GM21786 (cell line): ENCODE results near the gene IL1RL2.

ENCODE experiments used
- ATAC-seq: cut with Tn5 transposase; IDR thresholded peaks from one replicate; pipeline ENCODE4 v1.9.1; 2021; ENCODE audit not compliant: unreplicated experiment

Gene IL1RL2

DNA sequence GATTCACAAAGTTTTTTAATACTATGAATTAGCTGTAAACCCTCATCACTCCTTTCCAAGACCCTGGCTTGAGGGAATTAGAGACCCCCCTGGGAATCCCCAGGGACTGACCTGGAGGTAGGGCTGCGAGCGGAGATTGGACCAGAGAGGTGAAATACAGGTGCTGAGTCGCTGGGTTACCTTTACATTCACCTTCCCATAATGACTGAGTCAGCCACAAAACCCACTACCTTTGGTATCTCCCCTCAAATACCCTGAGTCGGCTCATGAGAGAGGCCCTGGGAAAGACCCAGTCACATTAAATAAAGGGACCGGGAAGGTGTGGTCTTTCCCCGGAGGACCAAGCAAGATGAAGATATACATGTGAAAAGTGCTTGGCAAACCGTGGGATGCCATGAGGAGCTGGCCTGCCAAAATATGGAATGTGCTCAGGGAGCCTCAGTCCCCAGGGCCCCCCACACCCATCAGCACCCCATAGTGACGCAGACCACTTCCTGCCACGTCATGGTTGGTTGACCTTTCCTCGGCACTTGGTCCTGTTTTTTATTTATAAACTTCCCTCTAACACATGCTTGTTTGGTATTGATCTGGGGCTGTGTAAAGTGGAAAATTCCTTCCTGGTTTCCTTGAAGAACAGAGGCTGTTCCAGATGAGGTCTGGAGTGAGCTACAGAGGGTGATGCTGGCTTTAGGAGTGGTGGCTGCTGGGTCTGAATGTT is 51.4 kb downstream of the IL1RL2 start:
- no peak for ATAC-seq

DNA sequence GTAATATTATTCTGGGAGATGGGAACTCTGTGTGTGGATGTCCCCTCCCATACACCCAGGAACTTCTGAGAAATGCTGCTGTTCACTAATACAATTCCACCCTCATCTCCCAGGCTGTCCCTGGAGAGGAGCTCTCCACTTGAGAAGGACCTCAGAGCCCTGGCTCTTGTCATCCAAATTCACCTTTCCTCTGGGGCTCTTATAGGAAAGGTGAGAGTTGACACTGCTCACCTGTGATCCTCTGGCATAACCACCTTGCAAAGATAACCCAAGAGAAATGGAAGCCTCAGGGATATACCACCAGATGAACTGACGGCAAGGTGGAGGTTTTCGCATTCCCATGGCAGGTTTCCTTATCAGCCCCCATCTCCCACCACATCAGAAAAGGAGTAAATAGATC is 52.0 kb downstream of the IL1RL2 start:
- ATAC-seq = no peak

DNA sequence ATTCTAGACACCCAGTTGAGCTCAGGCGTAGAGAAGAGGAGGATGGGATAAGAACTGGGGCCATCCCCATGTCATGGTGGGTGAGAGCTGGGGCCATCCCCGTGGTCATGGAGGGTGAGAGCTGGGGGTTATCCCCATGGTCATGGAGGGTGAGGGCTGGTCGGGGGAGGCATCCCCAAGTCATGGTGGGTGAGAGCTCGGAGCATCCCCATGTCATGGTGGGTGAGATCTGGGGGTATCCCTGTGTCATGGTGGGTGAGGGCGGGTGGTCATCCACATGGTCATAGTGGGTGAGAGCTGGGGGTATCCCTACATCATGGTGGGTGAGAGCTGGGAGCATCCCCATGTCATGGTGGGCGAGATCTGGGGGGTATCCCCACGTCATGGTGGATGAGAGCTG is 52.5 kb downstream of the IL1RL2 start:
- ATAC-seq = no peak

DNA sequence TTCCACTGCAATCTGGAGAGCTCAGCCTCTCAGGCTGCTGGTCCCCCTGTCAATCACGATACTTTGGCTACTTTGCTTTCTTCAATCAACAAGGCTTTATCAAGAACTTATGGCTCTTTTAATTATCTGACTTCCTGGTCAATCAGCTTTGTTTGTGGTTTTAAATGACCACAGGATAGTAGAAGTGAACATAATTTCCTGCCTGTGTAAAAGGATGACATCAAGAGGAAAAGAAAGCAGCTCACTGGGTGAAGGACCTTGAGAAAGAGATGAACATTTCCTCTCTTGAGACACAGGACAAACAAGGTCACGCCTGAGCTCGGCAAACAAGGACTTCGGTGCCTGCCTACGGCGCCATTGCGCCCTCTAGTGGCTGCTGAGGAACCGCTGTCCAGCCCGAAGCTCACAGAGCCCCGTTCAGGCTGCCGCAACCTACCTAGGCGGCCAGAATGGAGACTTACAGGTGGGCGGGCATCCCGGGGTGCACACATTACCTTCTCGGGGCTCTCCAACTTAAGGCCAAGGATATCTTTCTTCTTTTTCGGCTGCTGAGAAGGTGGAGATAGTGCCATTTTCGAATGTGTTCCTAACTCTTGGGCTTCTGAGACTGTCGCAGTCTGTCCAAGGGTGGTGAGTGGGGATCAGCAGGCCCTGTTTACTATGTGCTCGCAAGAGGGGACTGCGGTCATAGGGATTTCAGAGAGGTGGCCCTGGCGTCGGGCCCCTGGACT is 54.0 kb downstream of the IL1RL2 start:
- ATAC-seq = peak; percentile 89

DNA sequence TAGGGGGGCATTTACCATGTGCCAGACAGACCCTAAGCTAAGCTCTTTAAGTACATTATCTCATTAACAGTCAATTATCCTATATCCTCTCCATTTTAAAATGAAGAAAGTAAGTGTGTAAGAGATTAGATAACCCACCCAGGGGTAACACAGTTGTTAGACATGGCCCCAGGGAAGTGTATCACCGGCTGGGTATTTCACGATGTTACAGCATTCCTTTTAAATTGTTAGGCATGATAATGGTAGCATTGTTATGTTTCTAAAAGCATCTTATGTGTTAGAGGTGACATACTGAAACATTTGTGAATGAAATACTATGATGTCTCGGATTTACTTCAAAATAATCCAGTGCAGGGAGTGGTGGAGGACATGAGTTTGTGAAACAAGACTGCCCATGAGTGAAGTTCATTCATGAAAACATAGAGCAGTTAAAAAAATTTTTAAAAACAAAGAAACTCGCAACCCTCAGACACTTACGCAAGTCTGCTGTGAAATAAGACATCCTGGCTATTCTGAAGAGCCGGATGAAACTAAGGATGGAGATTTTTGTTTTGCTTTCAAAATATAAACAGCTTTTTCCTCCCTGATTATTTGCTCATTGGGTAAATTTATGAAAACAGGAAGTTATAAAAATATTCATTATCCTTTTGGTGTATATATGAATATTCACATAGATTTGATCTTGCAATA is 54.9 kb downstream of the IL1RL2 start:
- ATAC-seq = no peak

DNA sequence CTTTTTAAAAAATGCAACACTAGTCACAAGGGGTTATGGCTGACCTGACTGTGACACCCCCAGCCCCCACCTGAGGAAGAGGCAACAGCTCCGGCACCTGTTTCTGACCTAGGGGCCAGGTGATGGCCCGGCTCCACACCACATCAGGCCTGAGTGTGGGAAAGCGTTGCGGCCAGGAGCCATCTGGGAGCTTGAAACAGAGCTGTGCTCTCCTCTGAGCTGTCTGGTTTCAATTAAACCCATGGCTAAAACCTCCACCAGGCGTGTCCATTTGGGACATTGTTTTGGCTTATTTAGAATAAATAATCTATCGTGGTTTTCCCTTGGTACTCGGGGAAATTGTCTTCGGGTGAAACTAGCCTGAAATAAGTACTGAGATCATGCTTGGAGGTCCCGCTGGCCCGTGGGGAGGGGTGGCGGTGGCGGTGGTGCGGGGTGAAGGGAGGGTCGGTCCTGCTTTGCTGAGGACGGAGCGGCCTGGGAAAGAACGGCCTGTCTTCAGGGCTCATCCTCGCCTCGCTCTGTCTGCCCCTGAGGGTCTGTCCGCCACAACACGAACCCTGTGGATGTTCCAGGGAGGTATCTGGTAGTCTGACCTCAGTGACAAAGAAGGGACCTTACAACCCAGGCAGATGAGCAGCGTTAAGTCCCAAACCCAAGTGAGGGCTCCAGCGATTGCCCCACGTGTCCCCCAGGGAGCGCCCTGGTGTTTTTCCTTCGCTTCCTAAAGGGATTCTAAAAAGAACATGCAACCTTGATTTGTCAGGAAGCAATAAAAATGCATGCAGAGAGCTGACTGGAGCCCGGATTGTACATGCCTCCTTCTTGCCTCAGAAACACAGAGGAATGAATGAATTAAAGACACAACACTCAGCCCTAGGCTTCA is 58.7 kb downstream of the IL1RL2 start:
- ATAC-seq = no peak

DNA sequence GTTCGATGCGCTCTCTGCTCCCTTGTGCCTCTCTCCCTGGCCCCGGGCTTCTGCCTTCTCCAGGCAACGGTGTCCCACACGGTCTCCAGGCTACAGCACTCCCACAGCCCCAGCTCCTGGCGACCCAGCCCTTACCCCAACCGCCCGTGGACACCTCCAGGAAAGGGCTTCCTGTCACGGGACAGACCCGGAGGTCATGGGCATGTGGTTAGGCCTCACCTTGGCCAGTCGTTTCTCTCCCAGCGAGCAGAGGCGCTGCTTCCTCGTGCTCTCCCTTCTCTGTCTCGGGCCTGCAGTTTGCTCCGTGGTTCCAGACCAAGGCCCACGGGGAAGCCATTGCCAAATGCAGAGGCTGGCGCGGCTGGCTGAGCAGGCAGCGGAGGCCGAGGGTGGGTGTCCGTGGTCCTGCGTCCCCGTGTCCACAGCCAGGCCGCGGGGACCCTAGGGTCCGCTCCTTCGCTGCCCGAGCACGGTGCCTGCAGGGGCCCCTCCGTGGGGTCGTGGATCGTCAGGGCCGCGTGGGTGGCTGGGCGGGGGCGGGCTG is 63.5 kb downstream of the IL1RL2 start:
- no peak for ATAC-seq

DNA sequence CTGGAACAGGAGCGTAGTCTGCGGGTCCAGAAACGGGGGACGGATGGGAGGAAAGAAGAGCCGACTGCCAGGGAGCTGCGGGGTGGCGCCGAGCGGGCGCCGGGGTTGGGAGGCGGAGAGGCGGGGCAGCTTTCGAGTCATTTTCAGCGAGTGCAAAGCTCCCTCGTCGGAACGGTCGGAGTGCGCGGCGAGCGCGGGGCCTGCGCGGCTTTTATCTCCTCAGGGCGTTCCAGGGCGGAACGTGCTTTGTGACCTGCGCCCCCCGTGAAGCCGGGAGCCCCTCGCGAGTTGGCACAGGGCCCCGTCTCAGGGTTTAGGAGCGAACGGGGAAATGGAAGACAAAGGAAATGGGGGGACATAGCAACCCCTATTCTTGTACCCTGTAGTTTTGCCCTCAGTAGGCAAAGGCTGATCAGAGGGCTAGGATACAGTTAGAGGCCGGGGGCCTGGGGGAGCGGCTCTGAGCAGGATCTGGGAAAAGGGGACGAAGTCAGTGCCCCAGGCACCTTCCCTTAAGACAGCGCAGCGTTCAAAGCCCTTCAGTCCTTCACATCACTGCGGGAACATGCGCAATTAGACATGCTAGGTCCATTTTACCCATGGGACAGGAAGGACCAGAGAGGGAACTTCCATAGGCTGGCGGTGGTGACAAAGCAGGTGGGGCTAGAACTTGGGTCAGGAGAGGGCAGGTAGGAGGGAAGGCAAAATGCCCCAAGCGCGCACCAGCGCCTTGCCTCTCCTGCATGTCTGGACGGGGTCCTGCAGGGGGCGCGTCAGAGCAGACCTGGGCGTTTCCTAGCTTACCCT is 64.4 kb downstream of the IL1RL2 start:
- ATAC-seq = no peak

DNA sequence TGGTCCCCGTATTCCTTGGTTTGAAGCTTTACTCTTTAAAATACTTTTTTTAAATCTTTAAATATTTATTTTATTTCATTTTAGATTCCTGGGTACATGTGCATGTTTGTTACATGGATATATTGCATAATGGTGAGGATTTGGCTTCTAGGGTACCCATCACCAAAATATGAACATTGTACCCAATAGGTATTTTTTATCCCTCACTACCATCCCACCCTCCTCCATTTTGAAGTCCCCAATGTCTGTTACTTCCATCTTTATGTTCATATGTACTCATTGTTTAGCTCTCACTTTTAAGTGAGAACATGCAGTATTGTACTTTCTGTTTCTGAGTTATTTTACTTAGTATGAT is 65.0 kb downstream of the IL1RL2 start:
- ATAC-seq = no peak

DNA sequence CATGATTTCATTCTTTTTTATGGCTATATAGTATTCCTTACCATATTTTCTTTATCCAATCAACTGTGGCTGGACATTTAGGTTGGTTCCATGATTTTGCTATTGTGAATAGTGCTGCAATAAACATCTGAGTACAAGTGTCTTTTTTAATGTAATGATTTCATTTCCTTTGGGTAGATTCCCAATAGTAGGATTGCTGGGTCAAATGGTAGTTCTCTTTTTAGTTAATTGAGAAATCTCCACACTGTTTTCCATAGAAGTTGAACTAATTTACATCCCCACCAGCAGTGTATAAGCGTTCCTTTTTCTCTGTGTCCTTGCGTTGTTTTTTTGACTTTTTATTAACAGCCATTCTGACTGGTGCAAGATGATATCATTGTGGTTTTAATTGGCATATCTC is 65.4 kb downstream of the IL1RL2 start:
- ATAC-seq = no peak

DNA sequence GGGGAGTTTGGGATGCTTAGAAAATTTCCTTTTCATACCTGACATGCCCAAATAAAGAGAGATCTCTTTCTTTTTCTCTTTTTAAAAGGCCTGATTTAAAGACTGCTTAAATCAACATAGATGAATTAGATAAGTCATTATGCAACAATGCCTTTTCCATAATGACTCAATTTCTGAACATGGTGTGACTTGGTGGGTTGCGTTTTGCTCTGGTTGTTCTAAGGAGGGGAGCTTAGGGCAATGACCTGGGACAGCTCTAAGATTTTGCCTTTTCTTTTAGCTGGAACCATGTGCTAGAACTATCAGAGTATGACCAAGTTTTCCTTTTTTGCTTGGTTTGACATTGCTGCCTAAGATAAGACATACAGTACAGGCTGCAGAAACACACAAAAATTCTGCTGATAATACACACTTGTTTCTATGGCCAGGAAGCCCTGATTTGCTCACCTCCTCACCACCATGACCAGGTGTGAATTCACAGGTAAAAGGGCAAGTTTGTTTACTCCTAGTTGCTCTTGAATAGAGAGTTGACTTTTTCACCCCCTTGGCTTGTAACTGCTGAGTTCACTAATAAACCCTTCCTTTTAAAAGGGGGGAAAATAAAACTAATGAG is 66.4 kb downstream of the IL1RL2 start:
- ATAC-seq = no peak

DNA sequence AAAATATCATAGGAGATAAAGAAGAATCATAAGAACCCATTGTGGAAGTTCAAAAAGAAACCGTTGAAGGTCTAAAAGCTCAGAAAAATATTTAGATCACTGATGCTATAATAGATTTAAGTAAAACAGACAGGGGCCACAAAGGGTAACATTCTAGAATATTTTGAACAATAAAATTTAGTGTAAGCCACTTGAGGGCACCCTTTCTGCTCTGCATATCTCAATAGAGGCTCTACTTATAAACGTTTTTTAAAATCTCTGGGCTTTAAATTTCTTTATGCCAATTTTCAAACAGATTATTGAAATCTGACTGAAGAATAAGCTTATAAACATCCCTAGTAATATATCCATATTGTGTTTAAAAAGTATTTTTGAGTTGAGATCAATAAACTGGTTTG is 66.9 kb downstream of the IL1RL2 start:
- ATAC-seq = no peak

DNA sequence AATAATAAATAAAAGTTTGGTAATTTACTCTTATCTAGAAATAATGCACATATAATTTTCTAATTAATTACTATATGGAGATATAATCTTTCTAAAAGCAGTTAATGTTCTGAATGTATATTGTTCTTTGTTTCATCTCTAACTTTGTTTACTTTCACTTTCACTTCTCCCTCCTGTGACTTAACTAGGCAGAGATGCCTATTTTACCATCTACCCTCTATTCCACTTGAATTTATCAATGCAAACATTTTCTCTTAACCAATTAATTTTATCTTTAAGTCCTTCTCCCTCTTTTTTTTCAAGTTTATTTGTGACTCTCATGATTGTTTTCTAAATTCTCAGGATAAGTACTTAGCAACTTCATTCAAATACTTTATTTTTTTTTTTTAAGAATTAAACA is 69.5 kb downstream of the IL1RL2 start:
- ATAC-seq = no peak

DNA sequence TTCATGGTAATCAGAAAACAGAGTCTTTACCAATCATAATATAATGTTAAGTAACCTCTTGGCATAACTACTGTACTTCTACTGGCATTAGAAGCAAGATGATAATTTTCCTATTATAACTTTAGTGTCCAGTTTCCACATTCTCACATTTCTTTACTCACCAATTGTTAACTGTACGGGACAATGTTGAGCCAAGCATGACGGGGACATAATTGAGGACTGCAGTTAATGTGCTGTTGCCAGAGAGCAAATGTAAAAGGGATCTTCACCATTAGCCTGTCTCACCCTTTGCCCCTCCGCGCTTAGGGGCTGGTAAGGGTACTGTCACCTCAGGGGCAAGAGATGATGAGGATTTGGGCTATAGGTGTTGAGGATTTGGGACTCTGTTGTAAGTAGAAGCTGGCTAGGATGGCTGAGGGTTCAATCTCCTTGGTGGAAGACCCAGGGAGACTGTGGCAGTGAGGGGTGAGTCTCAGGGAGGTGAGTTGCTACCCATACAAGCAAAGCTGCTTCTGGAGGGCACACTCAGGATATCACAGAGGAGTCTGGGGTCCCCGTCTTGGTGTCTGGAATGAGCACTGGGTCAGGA is 70.1 kb downstream of the IL1RL2 start:
- no peak for ATAC-seq

DNA sequence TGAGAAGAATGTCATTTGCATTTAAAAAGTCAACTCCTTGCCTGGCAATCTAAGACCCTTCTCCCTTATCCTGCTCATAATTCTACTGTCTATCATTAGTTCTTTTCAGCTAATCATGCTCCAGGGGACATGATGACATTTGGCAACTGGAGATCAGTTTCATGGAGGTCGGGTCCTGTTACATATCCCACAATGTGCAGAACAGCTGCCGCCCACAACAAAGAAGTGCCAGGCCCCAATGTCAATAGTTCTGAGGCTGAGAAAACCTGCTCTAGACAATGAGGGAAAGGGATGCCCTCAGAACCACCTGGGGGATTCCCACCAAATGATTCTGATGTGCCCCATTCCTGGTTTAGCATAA is 71.2 kb downstream of the IL1RL2 start:
- no peak for ATAC-seq

DNA sequence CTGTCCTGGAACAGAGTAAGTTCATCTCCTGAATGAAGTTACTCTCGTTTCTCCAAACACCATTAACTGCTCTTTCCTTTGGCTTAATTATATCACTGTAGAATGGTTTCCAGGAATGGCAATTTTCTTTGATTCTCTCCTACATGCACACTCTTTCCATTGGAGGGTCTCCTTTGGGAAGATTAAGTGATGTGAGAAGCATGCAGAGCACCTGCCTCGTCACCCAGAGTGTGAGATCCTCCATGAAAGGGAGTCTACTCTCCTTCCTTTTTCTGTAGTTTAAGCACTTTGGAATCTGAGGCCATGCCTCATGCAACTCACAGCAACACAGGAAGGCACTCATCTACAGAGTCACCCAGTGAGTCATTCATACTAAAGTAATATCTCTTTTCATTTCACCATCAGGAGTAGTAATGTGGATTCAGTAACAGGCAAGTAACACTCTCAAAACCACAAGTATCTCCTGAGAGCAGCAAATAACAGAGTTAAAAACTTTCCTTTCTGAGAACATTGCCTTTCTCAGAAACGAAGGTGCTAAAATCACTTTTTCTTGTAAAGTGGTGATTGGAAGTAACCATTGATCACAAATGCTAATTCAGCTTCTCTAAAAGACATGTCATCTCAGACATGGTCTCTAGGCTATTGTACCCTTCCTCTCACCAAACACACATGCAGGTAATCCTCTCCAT is 71.7 kb downstream of the IL1RL2 start:
- ATAC-seq = no peak

DNA sequence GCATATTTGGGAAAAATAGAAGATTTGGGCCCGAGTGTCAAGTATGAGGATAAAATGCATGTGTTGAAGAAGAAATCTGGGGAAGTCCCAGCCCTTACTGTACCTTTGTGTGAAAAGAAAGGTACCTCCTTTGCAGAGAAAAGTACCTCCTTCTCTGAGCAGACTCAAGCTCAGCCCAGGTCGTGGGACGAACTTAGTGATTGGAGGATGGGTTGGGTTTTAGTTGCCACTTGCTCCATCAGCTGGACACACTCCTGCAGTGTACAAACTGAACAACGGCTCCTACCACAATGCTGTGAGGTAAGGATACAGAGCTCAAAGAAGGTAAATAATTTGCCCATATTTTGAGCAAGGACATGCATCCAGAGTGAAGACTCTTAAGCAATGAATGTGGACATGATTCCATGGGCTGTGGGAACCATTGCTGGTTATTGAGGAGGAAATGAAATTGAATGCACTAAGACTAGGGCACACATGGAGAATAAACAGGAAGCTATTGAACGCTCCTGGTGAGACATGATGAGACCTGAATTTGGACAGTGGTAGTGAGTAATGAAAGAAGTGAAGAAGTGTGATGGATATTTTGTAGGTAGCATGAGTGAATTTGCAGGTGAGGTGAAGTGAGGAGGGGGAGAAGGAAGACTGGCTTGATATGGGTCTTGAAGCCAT is 74.8 kb downstream of the IL1RL2 start:
- no peak for ATAC-seq
